Subcutaneous adipose tissue (tissue), 4 donors: Measurements from ENCODE around the gene PRM3. TPM values are rescaled to one million over a fixed set of nuclear protein-coding genes. Genes with fewer than 3 reads are reported as not detected.

Experiments
- total RNA-seq, 4 donors: library from RNA; depleted of rRNA; stranded (reverse); fragments of >200 nt; gene quantifications; one replicate each; pipeline ENCODE4 v1.1.0, GENCODE V29; 2016
- TF ChIP-seq, protein P1 (sequence below): fragments of 450-650 bp; IDR thresholded peaks from one replicate; pipeline ENCODE4 v1.5.1; 2016; ENCODE audit warnings: low read depth, mild to moderate bottlenecking, control low read depth, antibody characterized with exemption, moderate library complexity

The PRM3 gene
- total RNA-seq, 4 donors from 2014 or later = not detected

DNA sequence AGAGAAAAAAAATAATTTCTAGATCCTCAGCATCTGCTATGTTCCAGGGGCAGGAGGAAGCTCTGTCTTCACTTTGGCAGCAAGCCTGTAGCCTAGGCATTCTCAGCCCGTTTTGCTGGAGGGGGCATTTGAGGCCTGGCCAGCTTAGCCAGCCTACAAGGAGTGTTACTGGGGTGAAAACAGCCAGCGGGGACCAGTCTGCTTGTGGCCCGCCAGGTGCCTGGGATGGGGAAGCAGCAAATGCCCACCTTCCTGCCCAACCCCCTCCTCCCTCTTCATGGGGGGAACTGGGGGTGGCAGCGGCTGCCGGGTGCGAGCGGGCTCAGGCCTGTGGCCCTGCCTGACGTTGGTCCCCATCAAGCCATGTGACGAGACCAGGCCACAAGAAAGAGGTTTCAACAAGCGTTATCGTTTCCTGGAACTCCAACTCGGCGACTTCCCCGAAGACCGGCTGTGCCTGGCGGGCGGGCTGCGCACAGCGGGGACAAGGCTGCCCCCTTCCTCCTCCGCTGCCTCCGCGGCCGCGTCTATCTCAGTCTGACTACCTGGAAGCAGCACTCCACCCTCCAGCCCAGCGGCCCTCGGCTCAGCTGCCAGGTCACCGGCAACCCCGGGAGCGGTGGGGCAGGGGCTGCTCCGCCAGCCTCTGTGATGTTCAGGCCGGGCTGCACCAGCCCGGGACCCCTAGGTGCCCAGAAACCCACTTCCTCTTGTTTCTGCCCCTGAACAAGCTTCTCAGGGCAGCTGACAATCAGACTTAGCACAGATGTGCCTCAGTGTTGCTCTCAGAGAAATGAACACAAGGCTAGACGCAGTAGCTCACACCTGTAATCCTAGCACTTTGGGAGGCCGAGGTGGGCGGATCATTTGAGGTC, 40.3 kb downstream of the PRM3 start:
- TF ChIP-seq, protein P1, sequence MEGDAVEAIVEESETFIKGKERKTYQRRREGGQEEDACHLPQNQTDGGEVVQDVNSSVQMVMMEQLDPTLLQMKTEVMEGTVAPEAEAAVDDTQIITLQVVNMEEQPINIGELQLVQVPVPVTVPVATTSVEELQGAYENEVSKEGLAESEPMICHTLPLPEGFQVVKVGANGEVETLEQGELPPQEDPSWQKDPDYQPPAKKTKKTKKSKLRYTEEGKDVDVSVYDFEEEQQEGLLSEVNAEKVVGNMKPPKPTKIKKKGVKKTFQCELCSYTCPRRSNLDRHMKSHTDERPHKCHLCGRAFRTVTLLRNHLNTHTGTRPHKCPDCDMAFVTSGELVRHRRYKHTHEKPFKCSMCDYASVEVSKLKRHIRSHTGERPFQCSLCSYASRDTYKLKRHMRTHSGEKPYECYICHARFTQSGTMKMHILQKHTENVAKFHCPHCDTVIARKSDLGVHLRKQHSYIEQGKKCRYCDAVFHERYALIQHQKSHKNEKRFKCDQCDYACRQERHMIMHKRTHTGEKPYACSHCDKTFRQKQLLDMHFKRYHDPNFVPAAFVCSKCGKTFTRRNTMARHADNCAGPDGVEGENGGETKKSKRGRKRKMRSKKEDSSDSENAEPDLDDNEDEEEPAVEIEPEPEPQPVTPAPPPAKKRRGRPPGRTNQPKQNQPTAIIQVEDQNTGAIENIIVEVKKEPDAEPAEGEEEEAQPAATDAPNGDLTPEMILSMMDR = no peak

DNA sequence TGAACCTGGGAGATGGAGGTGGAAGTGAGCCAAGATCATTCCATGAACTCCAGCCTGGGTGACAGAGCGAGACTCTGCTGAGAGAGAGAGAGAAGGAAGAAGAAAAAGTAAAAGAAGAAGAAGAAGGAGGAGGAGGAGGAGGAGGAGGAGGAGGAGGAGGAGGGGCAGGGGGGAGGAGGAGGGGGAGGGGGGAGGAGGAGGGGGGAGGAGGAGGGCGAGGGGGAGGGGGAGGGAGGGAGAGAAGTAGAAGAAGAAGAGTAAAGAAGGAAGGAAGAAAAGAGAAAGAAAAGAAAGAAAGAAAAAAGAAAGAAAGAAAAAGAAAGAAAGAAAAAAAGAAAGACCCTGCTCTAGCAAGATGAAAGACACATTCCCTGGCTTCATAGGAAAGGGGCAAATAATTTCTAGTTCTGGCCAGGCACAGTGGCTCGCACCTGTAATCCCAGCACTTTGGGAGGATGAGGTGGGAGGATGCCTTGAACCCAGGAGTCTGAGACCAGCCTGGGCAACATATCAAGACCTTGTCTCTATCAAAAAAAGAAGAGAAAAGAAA, 41.1 kb downstream of the PRM3 start:
- TF ChIP-seq, protein P1 = no peak

DNA sequence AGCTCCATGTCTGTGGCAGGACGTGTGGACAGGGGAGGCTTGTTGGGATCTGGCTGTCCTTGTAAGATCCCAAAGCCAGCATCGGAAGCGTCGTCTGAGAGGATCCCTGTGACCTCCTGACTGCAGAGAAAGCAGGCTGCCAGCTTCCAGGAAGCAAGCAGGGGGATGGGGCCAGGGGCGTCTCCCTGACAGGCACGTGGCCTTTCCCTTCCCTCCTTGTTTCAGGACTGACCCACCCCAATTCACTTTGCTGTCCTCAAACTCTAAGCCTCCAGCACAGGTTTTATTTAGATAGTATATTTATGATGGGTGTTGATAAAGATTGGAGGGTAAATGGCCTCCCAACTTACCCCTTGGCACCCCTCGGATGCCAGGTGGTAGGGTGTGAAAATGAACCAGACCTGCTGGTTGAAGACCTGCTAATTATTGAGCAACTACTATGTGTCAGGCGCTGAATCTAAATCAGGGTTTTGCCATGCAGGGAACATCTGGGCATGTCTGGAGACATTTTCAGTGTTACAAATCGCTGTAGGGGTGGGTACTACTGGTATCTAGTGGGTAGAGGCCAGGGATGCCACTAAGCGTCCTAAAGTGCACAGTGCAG, 42.0 kb downstream of the PRM3 start:
- TF ChIP-seq, protein P1 = no peak

DNA sequence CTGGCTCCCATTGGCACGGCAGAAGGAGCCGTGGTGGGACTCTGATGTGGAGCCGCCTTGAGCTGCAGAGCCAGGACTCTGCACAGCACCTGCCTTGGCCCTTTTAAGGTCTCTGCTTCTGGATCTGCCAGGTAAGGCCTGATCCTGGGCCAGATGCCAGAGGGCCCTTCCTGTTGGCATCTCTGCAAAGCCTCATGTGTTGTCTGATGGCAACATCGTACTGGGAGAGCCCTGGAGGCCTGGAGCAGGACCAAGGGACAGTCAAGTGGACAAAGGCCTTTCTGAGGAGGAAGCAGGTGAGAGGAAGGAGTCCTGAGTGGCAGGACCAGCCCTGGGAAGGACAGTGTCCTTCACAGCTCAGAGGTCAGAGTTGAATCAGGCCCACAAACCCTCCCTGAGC, 43.5 kb downstream of the PRM3 start:
- TF ChIP-seq, protein P1 = no peak

DNA sequence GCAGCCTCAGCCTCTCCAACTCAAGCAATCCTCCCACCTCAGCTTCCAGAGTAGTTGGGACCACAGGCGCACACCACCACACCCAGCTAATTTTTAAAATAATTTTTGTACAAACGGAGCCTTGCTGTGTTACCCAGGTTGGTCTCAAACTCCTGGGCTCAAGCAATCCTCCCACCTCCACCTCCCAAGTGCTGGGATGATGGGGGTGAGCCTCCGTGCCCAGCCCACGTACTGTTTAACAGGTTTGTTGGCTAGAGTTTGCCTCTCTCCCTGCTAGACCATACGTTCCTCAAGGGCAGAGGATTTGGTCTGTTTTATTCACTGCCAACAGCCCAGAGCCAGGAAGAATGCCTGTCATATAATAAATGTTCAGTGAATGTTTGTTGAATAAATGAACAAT, 44.0 kb downstream of the PRM3 start:
- TF ChIP-seq, protein P1 = no peak

DNA sequence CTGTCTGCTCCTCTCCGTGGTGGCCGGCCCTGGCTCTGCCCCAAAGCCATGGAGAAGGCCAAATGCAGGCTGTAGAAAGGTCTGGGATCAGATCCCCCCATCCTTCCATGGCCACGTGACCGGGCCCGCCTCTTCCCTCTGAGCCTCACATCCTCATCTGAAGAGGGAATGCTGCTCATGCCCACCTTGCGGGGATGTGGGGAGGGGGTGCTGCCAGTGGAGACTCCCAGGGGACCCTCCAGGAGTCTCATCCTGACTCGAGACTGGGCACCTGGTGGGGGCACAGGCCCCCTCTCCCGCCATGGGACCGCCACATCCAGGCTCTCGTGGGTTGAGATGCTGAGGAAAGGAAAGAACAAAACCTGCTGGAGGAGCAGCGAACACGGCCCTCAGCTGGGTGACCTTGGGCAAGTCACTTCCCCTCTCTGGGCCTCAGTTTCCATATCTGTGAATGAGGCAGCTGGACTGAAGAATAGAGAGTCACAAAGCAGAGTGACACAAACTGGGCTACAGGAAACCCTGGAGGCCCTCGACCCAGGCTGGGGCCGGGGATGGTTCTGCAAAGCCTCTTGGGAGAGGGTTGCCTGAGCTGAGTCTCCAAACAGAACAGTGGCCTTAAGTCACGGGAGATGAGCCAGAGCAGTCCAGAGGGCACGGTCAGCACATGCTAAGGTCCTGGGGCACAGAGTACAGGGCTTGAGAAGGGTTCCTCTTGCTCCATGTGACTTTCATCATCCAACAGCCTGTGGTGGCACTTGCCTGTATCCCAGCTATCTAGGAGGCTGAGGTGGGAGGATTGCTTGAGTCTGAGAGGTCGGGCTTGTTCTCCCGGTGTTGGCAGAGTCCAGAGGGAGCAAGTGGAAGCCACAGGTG, 47.5 kb downstream of the PRM3 start:
- TF ChIP-seq, protein P1 = no peak
